GM23338 (cell line): ENCODE measurements around the gene ANKRD44. TPM values are rescaled to one million over a fixed set of nuclear protein-coding genes. Genes with fewer than 3 reads are reported as not detected.

ENCODE experiments used
- ATAC-seq: fragments of 200-7000 bp; cut with Tn5 transposase; 3 replicates; pipeline ENCODE4 v1.9.1; 2020
- DNase-seq: peaks from one replicate; pipeline ENCODE4 v3.0.0-alpha.2; 2015; ENCODE audit warnings: low spot score
- H2AFZ ChIP-seq: fragments of 200-600 bp; sonication (generic); 2 replicates; pipeline ENCODE4 v1.8.0; 2016; ENCODE audit warnings: antibody characterized with exemption, mild to moderate bottlenecking, moderate library complexity
- H3F3A ChIP-seq: fragments of 200-600 bp; sonication (generic); replicated peaks from 2 replicates; pipeline ENCODE4 v1.8.0; 2017; ENCODE audit warnings: antibody characterized with exemption, mixed run types, low read depth
- H3K27ac ChIP-seq: fragments of 200-600 bp; sonication (generic); 2 replicates; pipeline ENCODE4 v1.6.1; 2016; ENCODE audit warnings: low read depth
- H3K27me3 ChIP-seq: fragments of 200-600 bp; sonication (generic); 2 replicates; pipeline ENCODE4 v1.8.0; 2016; ENCODE audit warnings: mild to moderate bottlenecking, mixed run types, moderate library complexity; ENCODE audit not compliant: insufficient read depth
- H3K36me3 ChIP-seq: fragments of 200-600 bp; sonication (generic); 2 replicates; pipeline ENCODE4 v1.8.0; 2016; ENCODE audit warnings: mild to moderate bottlenecking; ENCODE audit not compliant: insufficient read depth
- H3K4me1 ChIP-seq: fragments of 200-600 bp; sonication (generic); 2 replicates; pipeline ENCODE4 v1.8.0; 2016; ENCODE audit warnings: mild to moderate bottlenecking, moderate library complexity; ENCODE audit not compliant: insufficient read depth
- H3K4me2 ChIP-seq: fragments of 200-600 bp; sonication (generic); 2 replicates; pipeline ENCODE4 v1.7.1; 2017; ENCODE audit warnings: mixed run types
- H3K4me3 ChIP-seq: fragments of 200-600 bp; sonication (generic); 2 replicates; pipeline ENCODE4 v1.6.1; 2016; ENCODE audit warnings: mixed run types
- H3K79me2 ChIP-seq: fragments of 200-600 bp; sonication (generic); replicated peaks from 2 replicates; pipeline ENCODE4 v1.8.0; 2017; ENCODE audit warnings: mild to moderate bottlenecking; ENCODE audit not compliant: insufficient read depth
- H3K9me2 ChIP-seq: fragments of 200-600 bp; sonication (generic); 2 replicates; pipeline ENCODE4 v1.8.0; 2017; ENCODE audit not compliant: insufficient read depth
- H4K20me1 ChIP-seq: fragments of 200-600 bp; sonication (generic); replicated peaks from 2 replicates; pipeline ENCODE4 v1.8.0; 2017; ENCODE audit warnings: mild to moderate bottlenecking; ENCODE audit not compliant: insufficient read depth
- H3K27ac Mint-ChIP-seq: 2 replicates; pipeline ENCODE4 v1.8.0; 2020; ENCODE audit warnings: inconsistent platforms, mild to moderate bottlenecking, moderate library complexity, mixed read lengths
- H3K27me3 Mint-ChIP-seq: 3 replicates; pipeline ENCODE4 v1.8.0; 2022; ENCODE audit warnings: low read depth, mild to moderate bottlenecking, moderate library complexity, mixed read lengths, inconsistent platforms; ENCODE audit not compliant: insufficient read depth, poor library complexity
- H3K36me3 Mint-ChIP-seq: 3 replicates; pipeline ENCODE4 v1.8.0; 2021; ENCODE audit warnings: low read depth, mild to moderate bottlenecking, inconsistent platforms, moderate library complexity, mixed read lengths
- H3K4me1 Mint-ChIP-seq: 3 replicates; pipeline ENCODE4 v1.8.0; 2020; ENCODE audit warnings: mild to moderate bottlenecking, inconsistent platforms, mixed read lengths
- H3K4me3 Mint-ChIP-seq: 3 replicates; pipeline ENCODE4 v1.8.0; 2021; ENCODE audit warnings: moderate library complexity, mild to moderate bottlenecking, inconsistent platforms, mixed read lengths
- H3K9me3 Mint-ChIP-seq: 3 replicates; pipeline ENCODE4 v1.8.0; 2020; ENCODE audit warnings: moderate library complexity, mild to moderate bottlenecking, inconsistent platforms, mixed read lengths
- CREB1 ChIP-seq: fragments of 250-450 bp; sonication (Bioruptor Pico); IDR thresholded peaks from 2 replicates; pipeline ENCODE4 v1.5.0; 2020; ENCODE audit warnings: low read depth, mild to moderate bottlenecking, moderate library complexity
- CTCF ChIP-seq, 2 experiments: fragments of 200-600 bp in 1 of 2; sonication (generic) in 1 of 2; conservative IDR thresholded peaks; 2 replicates each; pipeline versions ENCODE4 v1.5.1 to v1.6.1; 2016 to 2017; ENCODE audit warnings: antibody characterized with exemption in 2 of 2, low read depth in 2 of 2, mild to moderate bottlenecking in 2 of 2, moderate library complexity in 1 of 2
- ETS1 ChIP-seq: IDR thresholded peaks from 2 replicates; pipeline ENCODE4 v1.6.1; 2016; ENCODE audit warnings: antibody characterized with exemption
- EZH2 ChIP-seq: fragments of 200-600 bp; sonication (generic); IDR thresholded peaks from one replicate; pipeline ENCODE4 v1.8.0; 2017; ENCODE audit warnings: antibody characterized with exemption, mild to moderate bottlenecking, low read depth; ENCODE audit not compliant: unreplicated experiment
- EZH2phosphoT487 ChIP-seq: fragments of 200-600 bp; sonication (generic); IDR thresholded peaks from one replicate; pipeline ENCODE4 v1.8.1; 2018; ENCODE audit warnings: antibody characterized with exemption; ENCODE audit not compliant: unreplicated experiment
- NANOG ChIP-seq: IDR thresholded peaks from 2 replicates; pipeline ENCODE4 v1.6.1; 2016; ENCODE audit warnings: antibody characterized with exemption, borderline replicate concordance
- POLR2AphosphoS5 ChIP-seq: IDR thresholded peaks from 2 replicates; pipeline ENCODE4 v1.6.1; 2016; ENCODE audit warnings: antibody characterized with exemption, low read depth
- REST ChIP-seq: IDR thresholded peaks from one replicate; pipeline ENCODE4 v1.6.1; 2018; ENCODE audit warnings: antibody characterized with exemption; ENCODE audit not compliant: unreplicated experiment
- STAT1 ChIP-seq: IDR thresholded peaks from one replicate; pipeline ENCODE4 v1.6.1; 2016; ENCODE audit warnings: antibody characterized with exemption; ENCODE audit not compliant: unreplicated experiment
- ZNF114 ChIP-seq: fragments of 250-450 bp; sonication (Bioruptor Pico); IDR thresholded peaks from 2 replicates; pipeline ENCODE4 v1.5.0; 2020; ENCODE audit warnings: mild to moderate bottlenecking, moderate library complexity
- ZNF331 ChIP-seq: fragments of 250-450 bp; sonication (Bioruptor Pico); IDR thresholded peaks from 2 replicates; pipeline ENCODE4 v1.5.0; 2020; ENCODE audit warnings: low read depth, mild to moderate bottlenecking, moderate library complexity
- polyA plus RNA-seq: library from polyadenylated mRNA; unstranded; fragments of >200 nt; fragmentation: Nextera tagmentation; extraction: Ambion mirVana; gene quantifications from 2 replicates; pipeline ENCODE4 v1.2.1, GENCODE V29; 2016
- total RNA-seq: library from RNA; depleted of rRNA; stranded (reverse); fragments of >200 nt; shearing (Covaris generic); gene quantifications from 2 replicates; pipeline ENCODE4 v1.2.3, GENCODE V29; 2014

Gene ANKRD44
- total and polyA plus RNA-seq, 2 experiments from 2014 or later, result 0.44 to 0.56 TPM

- TF ChIP-seq REST, result no peak
- no peak for TF ChIP-seq NANOG
- no peak for TF ChIP-seq EZH2
- no peak for TF ChIP-seq EZH2phosphoT487
- no peak for TF ChIP-seq CREB1 (CRISPR knock-in tag)
- no peak for TF ChIP-seq ZNF114
- TF ChIP-seq STAT1, result no peak
- no peak for TF ChIP-seq CTCF (conservative IDR thresholded peaks at IDR 0.05; ENCODE audit: low read depth in 2 of 2)
- no peak for TF ChIP-seq ETS1
- no peak for TF ChIP-seq POLR2AphosphoS5
- TF ChIP-seq ZNF331 (CRISPR knock-in tag), result no peak
- H3K36me3 ChIP-seq, result no peaks in the 10 kb centered on the region
- no peak overlapping the region; the same call in 1 of the 2 replicates for H2AFZ ChIP-seq
- H3K4me2 ChIP-seq, result no peak overlapping the region
- Mint-ChIP-seq H3K4me3 (no peak overlapping the region), H3K9me3 (no peaks in the 10 kb centered on the region), H3K4me1 (no peaks in the 10 kb centered on the region), H3K36me3 (no peaks in the 10 kb centered on the region), H3K27me3 (no peaks in the 10 kb centered on the region), H3K27ac (no peak overlapping the region)
- no peaks in the 10 kb centered on the region for H3K79me2 ChIP-seq
- H3K9me2 ChIP-seq, result no peaks in the 10 kb centered on the region; the same call in 1 of the 2 replicates
- no peaks in the 10 kb centered on the region for H4K20me1 ChIP-seq
- H3F3A ChIP-seq, result no peaks in the 10 kb centered on the region
- DNase-seq, result no peak
- no peak for ATAC-seq
- no peak overlapping the region for H3K4me3 ChIP-seq
- H3K27me3 ChIP-seq, result no peaks in the 10 kb centered on the region
- H3K4me1 ChIP-seq, result no peaks in the 10 kb centered on the region
- no peak overlapping the region for H3K27ac ChIP-seq
Measured at GRCh38 chr2:197145471-197146056, 165.0 kb downstream of the ANKRD44 start.
